ENCODE results near the gene ZNF213. TPM values are rescaled to one million over a fixed set of nuclear protein-coding genes. Genes with fewer than 3 reads are reported as not detected.
A peak's percentile ranks its signal among the peaks of the same experiment; 100 is the strongest.
"Not testable (repeated sequence)": the region's sequence is repeated elsewhere in the genome, so short reads cannot be mapped to it uniquely, and the experiment has no call there.

Gene ZNF213
- total and polyA plus RNA-seq, 2 experiments from 2014 or later = 3.4 to 4.0 TPM

- H3K27me3 ChIP-seq = peaks cover 37% of the 10 kb centered on the region
- no peak overlapping the region for H2AFZ ChIP-seq
- H3K4me3 ChIP-seq = no peak overlapping the region
- H4K20me1 ChIP-seq (ENCODE audit: insufficient read depth, poor library complexity, severe bottlenecking) = no peaks in the 10 kb centered on the region
- H3K79me2 ChIP-seq = no peaks in the 10 kb centered on the region
- no peak for TF ChIP-seq EZH2 (IDR thresholded peaks at IDR 0.05; ENCODE audit: borderline replicate concordance)
- no peak for TF ChIP-seq CTCF (IDR thresholded peaks at IDR 0.05; ENCODE audit: poor library complexity)
- TF ChIP-seq EZH2phosphoT487 (IDR thresholded peaks at IDR 0.05; ENCODE audit: low read depth, severe bottlenecking, unreplicated experiment) = no peak
- 32% methylated on average over 1 of the region's 1 CpG for WGBS (ENCODE audit: low lambda C conversion rate, missing lambda C conversion rate)
- H3K36me3 ChIP-seq (replicated peaks; ENCODE audit: insufficient read depth, low read depth) = no peaks in the 10 kb centered on the region
- no peak overlapping the region for H3K27ac ChIP-seq
- H3K4me1 ChIP-seq (ENCODE audit: insufficient read depth) = peaks cover 16% of the 10 kb centered on the region
- no peak overlapping the region for H3K4me2 ChIP-seq
- no peak for DNase-seq (ENCODE audit: low spot score)
- no peaks in the 10 kb centered on the region for H3K9me2 ChIP-seq (replicated peaks; ENCODE audit: insufficient read depth)
- no peaks in the 10 kb centered on the region for H3K9me3 ChIP-seq (ENCODE audit: low read depth)
These were observed 31.7 kb downstream of the ZNF213 start for GRCh38 chr16:3166505-3166886.

- peaks cover 58% of the 10 kb centered on the region for H3K27me3 ChIP-seq
- 90% methylated on average over 7 of the region's 7 CpGs for WGBS (ENCODE audit: low lambda C conversion rate, missing lambda C conversion rate)
These were observed 33.9 kb downstream of the ZNF213 start for GRCh38 chr16:3168729-3169128.

GRCh38 chr16:3170440-3171180, 35.8 kb downstream of the ZNF213 start:
- H3K27ac ChIP-seq = no peak overlapping the region
- H3K4me3 ChIP-seq = peak overlapping the region; percentile 42
- no peaks in the 10 kb centered on the region for H3K9me3 ChIP-seq (ENCODE audit: low read depth)
- H2AFZ ChIP-seq = peak overlapping the region; percentile 45
- H3K79me2 ChIP-seq = no peaks in the 10 kb centered on the region
- no peaks in the 10 kb centered on the region for H4K20me1 ChIP-seq (ENCODE audit: insufficient read depth, poor library complexity, severe bottlenecking)
- TF ChIP-seq CTCF (IDR thresholded peaks at IDR 0.05; ENCODE audit: poor library complexity) (no peak), EZH2 (IDR thresholded peaks at IDR 0.05; ENCODE audit: borderline replicate concordance) (peak; percentile 72), EZH2phosphoT487 (IDR thresholded peaks at IDR 0.05; ENCODE audit: low read depth, severe bottlenecking, unreplicated experiment) (peak; percentile 27)
- H3K27me3 ChIP-seq = peaks cover 77% of the 10 kb centered on the region
- peaks cover 15% of the 10 kb centered on the region for H3K4me1 ChIP-seq (ENCODE audit: insufficient read depth)
- no peak for DNase-seq (ENCODE audit: low spot score)
- no peaks in the 10 kb centered on the region for H3K36me3 ChIP-seq (replicated peaks; ENCODE audit: insufficient read depth, low read depth)
- WGBS (ENCODE audit: low lambda C conversion rate, missing lambda C conversion rate) = 17% methylated on average over 52 of the region's 53 CpGs
- H3K4me2 ChIP-seq = peak overlapping the region; percentile 81
- no peaks in the 10 kb centered on the region for H3K9me2 ChIP-seq (replicated peaks; ENCODE audit: insufficient read depth)

More at GRCh38 chr16:3168729-3169128, 33.9 kb downstream of the ZNF213 start:
- H3K27ac ChIP-seq; DNase-seq (ENCODE audit: low spot score); H3K9me2 ChIP-seq (replicated peaks; ENCODE audit: insufficient read depth); H4K20me1 ChIP-seq (ENCODE audit: insufficient read depth, poor library complexity, severe bottlenecking); H3K4me3 ChIP-seq; H3K36me3 ChIP-seq (replicated peaks; ENCODE audit: insufficient read depth, low read depth); H3K9me3 ChIP-seq (ENCODE audit: low read depth); H3K79me2 ChIP-seq; H3K4me2 ChIP-seq; H2AFZ ChIP-seq: not testable (repeated sequence)
- H3K4me1 ChIP-seq (ENCODE audit: insufficient read depth) = peaks cover 16% of the 10 kb centered on the region

GRCh38 chr16:3171181-3171854, 36.5 kb downstream of the ZNF213 start:
- Histone ChIP-seq H3K27ac (no peak overlapping the region), H3K27me3 (peaks cover 84% of the 10 kb centered on the region), H2AFZ (no peak overlapping the region), H3K9me2 (replicated peaks; ENCODE audit: insufficient read depth) (no peaks in the 10 kb centered on the region), H3K4me3 (peak overlapping the region; percentile 42), H3K9me3 (ENCODE audit: low read depth) (no peaks in the 10 kb centered on the region), H3K36me3 (replicated peaks; ENCODE audit: insufficient read depth, low read depth) (no peaks in the 10 kb centered on the region), H3K4me1 (ENCODE audit: insufficient read depth) (peaks cover 13% of the 10 kb centered on the region), H4K20me1 (ENCODE audit: insufficient read depth, poor library complexity, severe bottlenecking) (no peaks in the 10 kb centered on the region), H3K4me2 (peak overlapping the region; percentile 81), H3K79me2 (no peaks in the 10 kb centered on the region)
- no peak for TF ChIP-seq CTCF (IDR thresholded peaks at IDR 0.05; ENCODE audit: poor library complexity)
- TF ChIP-seq EZH2phosphoT487 (IDR thresholded peaks at IDR 0.05; ENCODE audit: low read depth, severe bottlenecking, unreplicated experiment) = no peak
- DNase-seq (ENCODE audit: low spot score) = no peak
- 22% methylated on average over 29 of the region's 35 CpGs for WGBS (ENCODE audit: low lambda C conversion rate, missing lambda C conversion rate)
